ENCODE results near the gene RTN4RL2.

DNA sequence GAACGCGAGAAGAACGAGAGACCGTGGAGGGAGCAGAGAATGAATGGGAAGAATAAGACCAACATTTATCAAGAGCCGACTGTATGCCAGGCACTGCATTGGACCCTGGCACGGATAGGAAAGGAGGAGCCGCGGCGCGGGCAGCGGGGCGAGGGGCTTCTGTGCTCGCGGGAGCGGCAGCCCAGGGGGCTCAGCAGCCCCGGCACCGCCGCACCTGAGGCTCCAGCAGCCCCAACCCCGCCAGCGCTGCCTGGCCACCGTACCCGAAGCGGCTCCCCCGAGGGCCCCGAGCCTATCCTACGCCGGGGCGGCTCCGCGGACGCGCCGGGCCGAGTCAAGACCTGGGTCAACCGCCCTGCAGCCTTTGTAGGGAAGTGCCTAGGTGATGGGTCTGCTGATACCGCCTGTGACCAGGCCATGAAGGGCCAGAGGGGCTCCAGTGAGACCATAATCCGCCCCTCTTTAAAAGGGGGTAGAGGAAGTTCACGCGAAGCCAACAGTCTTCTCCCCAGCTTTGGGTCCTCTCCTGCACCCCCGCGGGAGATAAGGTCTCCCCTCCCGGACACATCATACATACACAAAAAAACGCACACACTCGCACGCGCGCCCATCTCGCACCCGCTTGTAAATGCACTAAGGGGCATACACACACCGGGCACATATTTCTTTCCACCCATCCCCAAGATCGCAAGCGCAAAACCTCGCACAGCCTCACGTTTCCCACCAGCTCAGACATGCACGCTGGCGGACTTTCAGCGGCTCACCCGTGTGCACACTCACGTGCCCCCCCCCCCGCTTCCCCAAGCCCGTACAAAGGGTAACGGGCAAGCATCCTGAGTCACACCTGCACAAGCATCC is 935 bp upstream of the RTN4RL2 start:
- TF ChIP-seq TEAD2 (tag; IDR thresholded peaks at IDR 0.05), result no peak
- TF ChIP-seq FIP1L1 (IDR thresholded peaks at IDR 0.05; ENCODE audit: low read depth, low read length, poor library complexity, severe bottlenecking), result no peak
- TF ChIP-seq, protein P1, sequence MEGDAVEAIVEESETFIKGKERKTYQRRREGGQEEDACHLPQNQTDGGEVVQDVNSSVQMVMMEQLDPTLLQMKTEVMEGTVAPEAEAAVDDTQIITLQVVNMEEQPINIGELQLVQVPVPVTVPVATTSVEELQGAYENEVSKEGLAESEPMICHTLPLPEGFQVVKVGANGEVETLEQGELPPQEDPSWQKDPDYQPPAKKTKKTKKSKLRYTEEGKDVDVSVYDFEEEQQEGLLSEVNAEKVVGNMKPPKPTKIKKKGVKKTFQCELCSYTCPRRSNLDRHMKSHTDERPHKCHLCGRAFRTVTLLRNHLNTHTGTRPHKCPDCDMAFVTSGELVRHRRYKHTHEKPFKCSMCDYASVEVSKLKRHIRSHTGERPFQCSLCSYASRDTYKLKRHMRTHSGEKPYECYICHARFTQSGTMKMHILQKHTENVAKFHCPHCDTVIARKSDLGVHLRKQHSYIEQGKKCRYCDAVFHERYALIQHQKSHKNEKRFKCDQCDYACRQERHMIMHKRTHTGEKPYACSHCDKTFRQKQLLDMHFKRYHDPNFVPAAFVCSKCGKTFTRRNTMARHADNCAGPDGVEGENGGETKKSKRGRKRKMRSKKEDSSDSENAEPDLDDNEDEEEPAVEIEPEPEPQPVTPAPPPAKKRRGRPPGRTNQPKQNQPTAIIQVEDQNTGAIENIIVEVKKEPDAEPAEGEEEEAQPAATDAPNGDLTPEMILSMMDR (IDR thresholded peaks at IDR 0.05 in 2 of 3, conservative IDR thresholded peaks at IDR 0.05 in 1 of 3; ENCODE audit: insufficient read depth in 2 of 3, low read depth in 1 of 3, low read length in 3 of 3), result no peak
